ENCODE data around the gene PLA2G4A. TPM values are rescaled to one million over a fixed set of nuclear protein-coding genes. Genes with fewer than 3 reads are reported as not detected.

PLA2G4A gene
- total RNA-seq, 1 experiment from 2014 or later: 2.0 TPM

- Histone ChIP-seq H3K4me1 (no peaks in the 10 kb centered on the region), H3K36me3 (ENCODE audit: control insufficient read depth, insufficient read depth, low read length) (no peaks in the 10 kb centered on the region), H3K9me3 (no peaks in the 10 kb centered on the region), H3K27me3 (replicated peaks; ENCODE audit: control insufficient read depth, insufficient read depth, low read length) (no peaks in the 10 kb centered on the region), H3K4me3 (ENCODE audit: low read depth, low read length) (no peak overlapping the region)
- H3K27ac Mint-ChIP-seq (ENCODE audit: unreplicated experiment): no peak overlapping the region
- TF ChIP-seq CTCF (IDR thresholded peaks at IDR 0.05; ENCODE audit: insufficient read depth in 1 of 2, low read depth in 1 of 2, low read length in 1 of 2, severe bottlenecking in 1 of 2, unreplicated experiment in 1 of 2): no peak
- POLR2A ChIA-PET: no interaction called here
- no TSS peak for BruUV-seq (replicated peaks)
- no peaks in the 10 kb centered on the region for H3K4me1 Mint-ChIP-seq (ENCODE audit: low read depth, unreplicated experiment)
- no peaks in the 10 kb centered on the region for H3K27me3 Mint-ChIP-seq (ENCODE audit: insufficient read depth, unreplicated experiment)
- H3K4me3 Mint-ChIP-seq (ENCODE audit: unreplicated experiment): no peak overlapping the region
- DNase-seq: no peak
- no peaks in the 10 kb centered on the region for H3K9me3 Mint-ChIP-seq (ENCODE audit: unreplicated experiment)
- H3K36me3 Mint-ChIP-seq (ENCODE audit: insufficient read depth, unreplicated experiment): no peaks in the 10 kb centered on the region
- CTCF ChIA-PET: no interaction called here
- intact Hi-C loops (cut with micrococcal nuclease; ENCODE audit: unreplicated experiment): no loop called here
Measured at GRCh38 chr1:186978596-186979556, 150.1 kb downstream of the PLA2G4A start.

- Histone ChIP-seq H3K4me1 (no peaks in the 10 kb centered on the region), H3K4me3 (ENCODE audit: low read depth, low read length) (no peak overlapping the region), H3K36me3 (ENCODE audit: control insufficient read depth, insufficient read depth, low read length) (no peaks in the 10 kb centered on the region), H3K9me3 (no peaks in the 10 kb centered on the region), H3K27me3 (replicated peaks; ENCODE audit: control insufficient read depth, insufficient read depth, low read length) (no peaks in the 10 kb centered on the region)
- no peak for DNase-seq
- TF ChIP-seq CTCF (IDR thresholded peaks at IDR 0.05; ENCODE audit: insufficient read depth in 1 of 2, low read depth in 1 of 2, low read length in 1 of 2, severe bottlenecking in 1 of 2, unreplicated experiment in 1 of 2): no peak
- no peaks in the 10 kb centered on the region for H3K27me3 Mint-ChIP-seq (ENCODE audit: insufficient read depth, unreplicated experiment)
- no peaks in the 10 kb centered on the region for H3K9me3 Mint-ChIP-seq (ENCODE audit: unreplicated experiment)
- no peak overlapping the region for H3K27ac Mint-ChIP-seq (ENCODE audit: unreplicated experiment)
- POLR2A ChIA-PET: no interaction called here
- no peaks in the 10 kb centered on the region for H3K36me3 Mint-ChIP-seq (ENCODE audit: insufficient read depth, unreplicated experiment)
- CTCF ChIA-PET: no interaction called here
- BruUV-seq (replicated peaks): no TSS peak
- intact Hi-C loops (cut with micrococcal nuclease; ENCODE audit: unreplicated experiment): no loop called here
- H3K4me3 Mint-ChIP-seq (ENCODE audit: unreplicated experiment): no peak overlapping the region
- no peaks in the 10 kb centered on the region for H3K4me1 Mint-ChIP-seq (ENCODE audit: low read depth, unreplicated experiment)
Measured at GRCh38 chr1:186980400-186980799, 151.7 kb downstream of the PLA2G4A start.

GRCh38 chr1:186982116-186982515, 153.4 kb downstream of the PLA2G4A start:
- ChIA-PET POLR2A (no interaction called here), CTCF (interaction anchor here (0.6 to 1.1 kb wide), 2 partner anchors 488 to 607 kb away, joined by 5 to 6 read pairs; partner anchors contain the start of gene TPR)
- no peaks in the 10 kb centered on the region for H3K36me3 Mint-ChIP-seq (ENCODE audit: insufficient read depth, unreplicated experiment)
- TF ChIP-seq CTCF (IDR thresholded peaks at IDR 0.05; ENCODE audit: insufficient read depth in 1 of 2, low read depth in 1 of 2, low read length in 1 of 2, severe bottlenecking in 1 of 2, unreplicated experiment in 1 of 2): no peak
- intact Hi-C loops (cut with micrococcal nuclease; ENCODE audit: unreplicated experiment): no loop called here
- no peak overlapping the region for H3K4me3 Mint-ChIP-seq (ENCODE audit: unreplicated experiment)
- no peak overlapping the region for H3K27ac Mint-ChIP-seq (ENCODE audit: unreplicated experiment)
- H3K27me3 ChIP-seq (replicated peaks; ENCODE audit: control insufficient read depth, insufficient read depth, low read length): no peaks in the 10 kb centered on the region
- H3K9me3 ChIP-seq: no peaks in the 10 kb centered on the region
- no peaks in the 10 kb centered on the region for H3K36me3 ChIP-seq (ENCODE audit: control insufficient read depth, insufficient read depth, low read length)
- H3K4me1 ChIP-seq: peaks cover 6% of the 10 kb centered on the region; the same call in 1 of the 2 replicates
- no peaks in the 10 kb centered on the region for H3K27me3 Mint-ChIP-seq (ENCODE audit: insufficient read depth, unreplicated experiment)
- H3K4me1 Mint-ChIP-seq (ENCODE audit: low read depth, unreplicated experiment): no peaks in the 10 kb centered on the region
- no peak overlapping the region for H3K4me3 ChIP-seq (ENCODE audit: low read depth, low read length)
- no peak for DNase-seq
- BruUV-seq (replicated peaks): no TSS peak
- no peaks in the 10 kb centered on the region for H3K9me3 Mint-ChIP-seq (ENCODE audit: unreplicated experiment)
